ENCODE results near the gene SPATA6L.

- TF ChIP-seq, protein P1, sequence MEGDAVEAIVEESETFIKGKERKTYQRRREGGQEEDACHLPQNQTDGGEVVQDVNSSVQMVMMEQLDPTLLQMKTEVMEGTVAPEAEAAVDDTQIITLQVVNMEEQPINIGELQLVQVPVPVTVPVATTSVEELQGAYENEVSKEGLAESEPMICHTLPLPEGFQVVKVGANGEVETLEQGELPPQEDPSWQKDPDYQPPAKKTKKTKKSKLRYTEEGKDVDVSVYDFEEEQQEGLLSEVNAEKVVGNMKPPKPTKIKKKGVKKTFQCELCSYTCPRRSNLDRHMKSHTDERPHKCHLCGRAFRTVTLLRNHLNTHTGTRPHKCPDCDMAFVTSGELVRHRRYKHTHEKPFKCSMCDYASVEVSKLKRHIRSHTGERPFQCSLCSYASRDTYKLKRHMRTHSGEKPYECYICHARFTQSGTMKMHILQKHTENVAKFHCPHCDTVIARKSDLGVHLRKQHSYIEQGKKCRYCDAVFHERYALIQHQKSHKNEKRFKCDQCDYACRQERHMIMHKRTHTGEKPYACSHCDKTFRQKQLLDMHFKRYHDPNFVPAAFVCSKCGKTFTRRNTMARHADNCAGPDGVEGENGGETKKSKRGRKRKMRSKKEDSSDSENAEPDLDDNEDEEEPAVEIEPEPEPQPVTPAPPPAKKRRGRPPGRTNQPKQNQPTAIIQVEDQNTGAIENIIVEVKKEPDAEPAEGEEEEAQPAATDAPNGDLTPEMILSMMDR (IDR thresholded peaks at IDR 0.05) = no peak
- TF ChIP-seq POLR2A (IDR thresholded peaks at IDR 0.05) = no peak
These were observed 12.2 kb downstream of the SPATA6L start for GRCh38 chr9:4654084-4654483.

Data from body of pancreas (tissue), 4 donors.